Measurements from ENCODE around the gene SPIRE1. TPM values are rescaled to one million over a fixed set of nuclear protein-coding genes. Genes with fewer than 3 reads are reported as not detected.

SPIRE1 gene
- total RNA-seq, 4 donors from 2014 or later, result 55.5 to 72.5 (median 60.4) TPM

DNA sequence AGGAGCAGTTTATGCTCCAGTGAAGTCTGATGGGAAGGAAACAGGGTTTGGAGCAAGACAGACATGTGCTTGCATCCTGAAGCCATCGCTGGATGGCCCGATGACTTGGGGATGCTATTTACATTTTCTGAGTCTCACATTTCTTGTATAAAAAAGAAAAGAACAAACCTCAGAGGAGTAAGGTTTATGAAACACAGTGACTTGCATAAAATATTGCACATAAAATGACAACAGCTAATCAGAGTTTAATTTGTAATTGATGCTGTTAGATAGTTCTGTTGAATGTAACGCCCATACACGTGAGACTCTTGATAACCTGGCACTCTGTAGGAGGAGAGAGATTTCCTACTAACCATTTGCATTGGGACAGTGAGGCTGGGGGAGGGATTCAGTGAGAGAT, 233.7 kb downstream of the SPIRE1 start:
- H3K4me1 ChIP-seq, result peaks cover 0 to 22% (median 0%) of the 10 kb centered on the region in 4 donors
- H3K36me3 ChIP-seq, result peaks cover 0 to 56% (median 0%) of the 10 kb centered on the region in 3 donors
- no peaks in the 10 kb centered on the region for H3K27me3 ChIP-seq
- DNase-seq (ENCODE audit: low spot score in 2 of 2), result no peak
- WGBS, 2 donors, result 85 to 89% methylated on average over 4 of the region's 4 CpGs
- TF ChIP-seq POLR2A (IDR thresholded peaks at IDR 0.05) (no peak), EP300 (IDR thresholded peaks at IDR 0.05) (no peak)
- TF ChIP-seq, protein P1, sequence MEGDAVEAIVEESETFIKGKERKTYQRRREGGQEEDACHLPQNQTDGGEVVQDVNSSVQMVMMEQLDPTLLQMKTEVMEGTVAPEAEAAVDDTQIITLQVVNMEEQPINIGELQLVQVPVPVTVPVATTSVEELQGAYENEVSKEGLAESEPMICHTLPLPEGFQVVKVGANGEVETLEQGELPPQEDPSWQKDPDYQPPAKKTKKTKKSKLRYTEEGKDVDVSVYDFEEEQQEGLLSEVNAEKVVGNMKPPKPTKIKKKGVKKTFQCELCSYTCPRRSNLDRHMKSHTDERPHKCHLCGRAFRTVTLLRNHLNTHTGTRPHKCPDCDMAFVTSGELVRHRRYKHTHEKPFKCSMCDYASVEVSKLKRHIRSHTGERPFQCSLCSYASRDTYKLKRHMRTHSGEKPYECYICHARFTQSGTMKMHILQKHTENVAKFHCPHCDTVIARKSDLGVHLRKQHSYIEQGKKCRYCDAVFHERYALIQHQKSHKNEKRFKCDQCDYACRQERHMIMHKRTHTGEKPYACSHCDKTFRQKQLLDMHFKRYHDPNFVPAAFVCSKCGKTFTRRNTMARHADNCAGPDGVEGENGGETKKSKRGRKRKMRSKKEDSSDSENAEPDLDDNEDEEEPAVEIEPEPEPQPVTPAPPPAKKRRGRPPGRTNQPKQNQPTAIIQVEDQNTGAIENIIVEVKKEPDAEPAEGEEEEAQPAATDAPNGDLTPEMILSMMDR (IDR thresholded peaks at IDR 0.05), result no peak
- peaks cover 0 to 15% (median 0%) of the 10 kb centered on the region in 4 donors for H3K9me3 ChIP-seq
- peak overlapping the region in 1 of 4 donors; percentile 25 for H3K27ac ChIP-seq
- H3K4me3 ChIP-seq, result no peak overlapping the region

DNA sequence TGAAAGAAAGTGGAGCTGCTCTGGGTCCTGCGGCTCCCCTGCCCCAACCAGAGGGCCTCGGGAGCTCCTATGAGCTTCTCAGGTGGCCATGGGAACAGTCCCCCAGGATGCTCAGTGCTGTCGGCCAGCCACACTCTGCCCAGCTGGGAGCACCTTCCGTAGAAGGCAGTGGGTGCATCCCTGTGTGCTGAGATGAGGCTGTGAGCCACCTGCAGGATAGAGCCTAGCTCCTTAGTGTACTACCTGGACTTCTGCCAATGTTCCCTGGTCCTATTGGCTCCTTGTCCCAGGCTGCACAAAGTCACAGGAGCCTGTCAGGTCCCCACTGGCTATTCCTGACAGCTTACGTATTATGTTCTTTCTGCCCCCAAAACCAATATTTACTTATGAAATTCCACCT, 234.1 kb downstream of the SPIRE1 start:
- Histone ChIP-seq H3K27ac (peak overlapping the region in 1 of 4 donors; percentile 25), H3K27me3 (no peaks in the 10 kb centered on the region), H3K9me3 (peaks cover 0 to 15% (median 0%) of the 10 kb centered on the region in 4 donors), H3K4me1 (peaks cover 0 to 22% (median 0%) of the 10 kb centered on the region in 4 donors), H3K4me3 (no peak overlapping the region), H3K36me3 (peaks cover 0 to 52% (median 0%) of the 10 kb centered on the region in 3 donors)
- 77 to 89% methylated on average over 1 to 5 of the region's 5 CpGs for WGBS, 2 donors
- DNase-seq (ENCODE audit: low spot score in 2 of 2), result no peak
- TF ChIP-seq, protein P1 (IDR thresholded peaks at IDR 0.05), result no peak
- TF ChIP-seq EP300 (IDR thresholded peaks at IDR 0.05) (no peak), POLR2A (IDR thresholded peaks at IDR 0.05) (no peak)

DNA sequence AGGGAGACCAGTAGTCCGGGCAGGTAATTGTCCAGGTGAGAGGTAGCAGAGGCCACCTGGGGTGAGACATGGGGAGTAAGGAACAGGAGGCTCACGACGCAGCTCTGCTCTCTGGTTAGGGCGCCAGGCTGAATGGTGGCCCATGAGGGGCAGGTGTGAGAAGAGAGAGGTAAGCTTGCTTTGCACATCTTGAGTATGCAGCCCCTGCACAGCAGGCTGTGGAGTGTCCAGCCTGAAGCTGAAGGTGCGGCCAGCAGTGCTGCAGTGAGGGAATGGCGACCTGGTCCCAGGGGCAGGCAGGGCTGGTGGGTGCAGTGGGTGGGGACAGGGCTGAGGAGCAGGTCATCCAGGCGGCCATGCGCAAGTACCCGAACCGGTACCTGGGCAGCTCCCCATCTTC, 234.5 kb downstream of the SPIRE1 start:
- 94% methylated on average over 6 to 10 of the region's 10 CpGs for WGBS, 2 donors
- no peak for TF ChIP-seq EP300 (IDR thresholded peaks at IDR 0.05)
- no peak for TF ChIP-seq POLR2A (IDR thresholded peaks at IDR 0.05)
- TF ChIP-seq, protein P1 (IDR thresholded peaks at IDR 0.05), result no peak
- Histone ChIP-seq H3K4me1 (peaks cover 0 to 22% (median 0%) of the 10 kb centered on the region in 4 donors), H3K4me3 (no peak overlapping the region), H3K27ac (peak overlapping the region in 1 of 4 donors; percentile 7), H3K27me3 (no peaks in the 10 kb centered on the region), H3K9me3 (peaks cover 0 to 15% (median 0%) of the 10 kb centered on the region in 4 donors), H3K36me3 (peaks cover 0 to 48% (median 0%) of the 10 kb centered on the region in 3 donors)
- no peak for DNase-seq (ENCODE audit: low spot score in 2 of 2)

DNA sequence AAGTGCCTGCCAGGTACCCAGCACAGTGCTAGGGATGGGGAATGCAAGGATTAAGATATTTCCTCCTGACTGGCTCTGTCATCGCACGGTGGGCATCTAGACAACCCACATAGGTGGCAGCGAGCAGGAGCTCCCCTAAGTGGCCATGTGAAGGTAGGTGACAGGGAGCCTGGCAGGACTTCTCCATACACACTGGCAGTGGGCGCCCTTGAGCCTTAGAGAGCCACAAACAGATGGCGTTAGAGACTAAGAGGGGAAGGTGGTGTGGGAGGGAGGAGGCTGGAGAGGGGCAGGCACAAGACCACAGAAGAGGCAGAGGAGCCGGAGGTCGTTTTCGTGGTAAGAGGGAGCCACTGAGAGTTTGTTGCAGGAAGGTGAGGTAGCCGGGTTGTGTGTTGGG, 235.0 kb downstream of the SPIRE1 start:
- WGBS, 2 donors, result 79% methylated on average over 9 of the region's 9 CpGs
- H3K36me3 ChIP-seq, result peaks cover 0 to 43% (median 0%) of the 10 kb centered on the region in 3 donors
- H3K27me3 ChIP-seq, result no peaks in the 10 kb centered on the region
- H3K4me1 ChIP-seq, result peaks cover 0 to 22% (median 0%) of the 10 kb centered on the region in 4 donors
- no peak for DNase-seq (ENCODE audit: low spot score in 2 of 2)
- no peak overlapping the region for H3K4me3 ChIP-seq
- TF ChIP-seq, protein P1 (IDR thresholded peaks at IDR 0.05), result no peak
- no peak for TF ChIP-seq EP300 (IDR thresholded peaks at IDR 0.05)
- TF ChIP-seq POLR2A (IDR thresholded peaks at IDR 0.05), result no peak
- no peak overlapping the region for H3K27ac ChIP-seq
- peaks cover 0 to 12% (median 0%) of the 10 kb centered on the region in 4 donors for H3K9me3 ChIP-seq

DNA sequence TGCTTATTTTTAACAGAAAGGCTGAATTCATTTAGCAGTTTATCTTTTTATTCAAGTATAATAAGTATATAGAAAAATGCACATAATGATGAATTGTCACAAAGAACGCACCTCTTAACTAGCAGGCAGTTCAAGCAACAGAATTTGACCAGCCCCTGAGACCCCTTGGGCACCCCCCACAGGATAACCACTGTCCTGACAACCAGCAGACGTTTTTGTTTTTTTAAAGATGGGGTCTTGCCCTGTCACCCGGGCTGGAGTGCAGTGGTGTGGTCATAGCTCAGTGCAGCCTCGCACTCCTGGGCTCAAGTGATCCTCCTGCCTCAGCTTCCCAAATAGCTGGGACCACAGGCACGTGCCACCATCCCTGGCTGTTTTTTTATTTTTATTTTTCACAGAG, 236.2 kb downstream of the SPIRE1 start:
- WGBS, 2 donors, result 71 to 81% methylated on average over 5 of the region's 5 CpGs
- H3K27me3 ChIP-seq, result no peaks in the 10 kb centered on the region
- H3K9me3 ChIP-seq, result peaks cover 0 to under 1% (median 0%) of the 10 kb centered on the region in 4 donors
- H3K27ac ChIP-seq, result peak overlapping the region in 2 of 4 donors; percentile 80 to 87
- peaks cover 0 to 31% (median 0%) of the 10 kb centered on the region in 3 donors for H3K36me3 ChIP-seq
- H3K4me3 ChIP-seq, result no peak overlapping the region
- TF ChIP-seq POLR2A (IDR thresholded peaks at IDR 0.05) (no peak), EP300 (IDR thresholded peaks at IDR 0.05) (no peak)
- TF ChIP-seq, protein P1 (IDR thresholded peaks at IDR 0.05), result no peak
- no peak for DNase-seq (ENCODE audit: low spot score in 2 of 2)
- H3K4me1 ChIP-seq, result peaks cover 0 to 34% (median 0%) of the 10 kb centered on the region in 4 donors

Data from tibial nerve (tissue), 4 donors.